ENCODE results near the gene PIGL.

PIGL gene

DNA sequence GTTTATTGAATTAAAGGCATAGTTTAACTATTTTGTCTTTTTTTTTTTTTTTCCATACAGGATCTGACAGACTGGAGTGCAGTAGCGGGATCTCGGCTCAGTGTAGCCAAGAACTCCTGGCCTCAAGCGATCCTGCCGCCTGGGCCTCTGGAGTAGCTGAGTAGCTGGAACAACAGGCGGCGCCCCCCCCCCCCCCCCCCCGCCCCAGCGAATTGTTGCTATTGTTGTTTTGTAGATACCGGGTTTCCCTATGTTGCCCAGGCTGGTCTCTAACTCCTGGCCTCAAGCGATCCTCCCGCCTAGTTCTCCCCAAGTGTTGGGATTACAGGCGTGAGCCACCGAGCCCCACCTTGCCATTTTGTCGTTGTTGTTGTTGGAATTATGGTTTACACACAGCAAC is 137.6 kb downstream of the PIGL start:
- no peak for DNase-seq

GRCh38 chr17:16358394-16358793 is 141.4 kb downstream of the PIGL start:
- no peak for DNase-seq

GRCh38 chr17:16361874-16362273 is 144.9 kb downstream of the PIGL start:
- no peak for DNase-seq

DNA sequence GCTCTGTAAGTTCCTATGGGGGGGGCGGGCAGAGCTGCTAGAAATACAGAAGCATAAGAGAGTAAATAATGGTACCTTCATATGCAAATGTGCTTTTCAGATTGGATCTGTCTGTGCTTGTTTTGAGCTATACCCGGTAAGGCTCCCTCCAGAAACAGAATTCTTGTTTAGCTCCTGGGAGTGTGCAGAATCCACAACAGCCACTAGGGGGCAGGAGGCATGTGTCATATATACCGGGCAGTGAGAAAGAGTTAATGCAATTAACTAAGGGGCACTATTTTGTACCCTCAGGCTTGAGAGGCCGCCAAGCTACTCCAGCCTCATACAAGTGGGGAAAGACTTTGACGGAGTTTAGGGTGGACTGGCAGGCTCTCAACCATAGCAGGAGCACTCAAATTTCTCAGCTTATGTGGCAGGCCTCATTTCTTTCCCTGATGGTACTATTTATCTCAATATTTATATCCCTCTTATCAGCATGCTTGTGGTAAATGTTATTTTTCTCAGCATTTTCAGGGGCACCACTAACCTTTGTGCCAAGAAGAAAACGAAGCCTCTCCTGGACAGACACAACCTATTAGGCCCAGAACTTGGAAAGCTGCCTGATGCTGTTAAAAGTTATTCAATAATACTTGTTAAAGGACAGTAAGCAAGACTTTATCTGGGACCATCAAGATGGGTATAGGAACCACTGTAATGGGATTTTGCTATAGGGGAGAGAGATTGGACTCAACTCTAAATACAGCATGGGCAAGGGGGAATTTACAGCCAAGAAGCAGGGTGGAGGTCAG is 146.9 kb downstream of the PIGL start:
- peak; percentile 38 for DNase-seq

GRCh38 chr17:16364625-16365024 is 147.6 kb downstream of the PIGL start:
- DNase-seq: no peak

GRCh38 chr17:16371742-16372141 is 154.7 kb downstream of the PIGL start:
- no peak for DNase-seq

DNA sequence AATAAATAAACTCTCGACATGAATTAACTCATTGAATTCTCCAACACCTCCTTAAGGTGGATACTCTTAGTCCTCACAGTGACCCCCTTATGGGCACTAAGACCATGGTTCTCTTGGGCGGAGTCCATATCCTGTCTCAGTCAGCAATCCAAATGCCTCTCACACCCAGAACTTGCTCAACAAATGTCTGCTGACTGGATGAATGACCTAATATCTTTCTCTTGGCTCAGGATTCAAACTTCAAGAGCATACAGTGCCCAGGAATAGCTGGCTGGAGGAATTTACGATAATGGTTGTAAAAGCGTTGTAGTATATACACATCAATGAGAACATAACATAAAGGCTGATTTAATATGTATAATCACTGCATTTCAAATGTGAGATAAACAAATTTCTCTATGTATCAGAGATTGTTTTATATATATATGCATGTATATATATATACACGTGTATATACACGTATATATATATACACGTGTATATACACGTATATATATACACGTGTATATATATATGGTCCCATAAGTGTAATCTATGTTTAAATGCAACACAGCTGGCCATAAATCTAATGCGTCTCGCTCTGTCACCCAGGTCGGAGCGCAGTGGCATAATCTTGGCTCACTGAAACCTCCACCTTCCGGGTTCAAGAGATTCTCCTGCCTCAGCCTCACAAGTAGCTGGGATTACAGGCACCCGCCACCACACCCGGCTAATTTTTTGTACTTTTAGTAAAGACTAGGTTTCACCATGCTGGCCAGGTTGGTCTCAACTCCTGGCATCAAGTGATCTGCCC is 157.3 kb downstream of the PIGL start:
- no peak for DNase-seq

All from DMS153 (cell line).